MM.1S (cell line): ENCODE data around the gene GJC1.
"Not testable (repeated sequence)": the region's sequence is repeated elsewhere in the genome, so short reads cannot be mapped to it uniquely, and the experiment has no call there.

Experiments
- EZH2 ChIP-seq: fragments of 300-600 bp; sonication (generic); optimal IDR thresholded peaks from 2 replicates; pipeline ENCODE3; 2017; ENCODE audit warnings: low read depth, mild to moderate bottlenecking, antibody characterized with exemption, low read length, mixed read lengths
- TF ChIP-seq, protein P1 (sequence below): fragments of 300-600 bp; sonication (generic); IDR thresholded peaks from 2 replicates; pipeline ENCODE4 v1.5.1; 2016; ENCODE audit warnings: antibody characterized with exemption, low read length, mixed read lengths

DNA sequence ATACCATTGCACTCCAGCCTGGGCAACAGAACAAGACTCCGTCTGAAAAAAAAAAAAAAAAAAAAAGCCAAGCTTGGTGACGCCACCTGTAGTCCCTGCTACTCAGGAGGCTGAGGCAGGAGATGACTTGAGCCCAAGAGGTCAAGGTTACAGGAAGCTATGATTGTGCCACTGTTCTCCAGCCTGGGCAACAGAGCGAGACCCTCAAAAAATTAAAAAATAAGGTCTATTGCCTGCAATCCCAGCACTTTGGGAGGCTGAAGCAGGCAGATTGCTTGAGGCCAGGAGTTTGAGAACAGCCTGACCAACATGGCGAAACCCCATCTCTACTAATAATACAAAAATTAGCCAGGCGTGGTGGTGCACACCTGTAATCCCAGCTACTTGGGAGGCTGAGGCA, 74.9 kb downstream of the GJC1 start:
- TF ChIP-seq, protein P1, sequence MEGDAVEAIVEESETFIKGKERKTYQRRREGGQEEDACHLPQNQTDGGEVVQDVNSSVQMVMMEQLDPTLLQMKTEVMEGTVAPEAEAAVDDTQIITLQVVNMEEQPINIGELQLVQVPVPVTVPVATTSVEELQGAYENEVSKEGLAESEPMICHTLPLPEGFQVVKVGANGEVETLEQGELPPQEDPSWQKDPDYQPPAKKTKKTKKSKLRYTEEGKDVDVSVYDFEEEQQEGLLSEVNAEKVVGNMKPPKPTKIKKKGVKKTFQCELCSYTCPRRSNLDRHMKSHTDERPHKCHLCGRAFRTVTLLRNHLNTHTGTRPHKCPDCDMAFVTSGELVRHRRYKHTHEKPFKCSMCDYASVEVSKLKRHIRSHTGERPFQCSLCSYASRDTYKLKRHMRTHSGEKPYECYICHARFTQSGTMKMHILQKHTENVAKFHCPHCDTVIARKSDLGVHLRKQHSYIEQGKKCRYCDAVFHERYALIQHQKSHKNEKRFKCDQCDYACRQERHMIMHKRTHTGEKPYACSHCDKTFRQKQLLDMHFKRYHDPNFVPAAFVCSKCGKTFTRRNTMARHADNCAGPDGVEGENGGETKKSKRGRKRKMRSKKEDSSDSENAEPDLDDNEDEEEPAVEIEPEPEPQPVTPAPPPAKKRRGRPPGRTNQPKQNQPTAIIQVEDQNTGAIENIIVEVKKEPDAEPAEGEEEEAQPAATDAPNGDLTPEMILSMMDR: not testable (repeated sequence)
- not testable (repeated sequence) for TF ChIP-seq EZH2
